Effector memory CD8-positive, alpha-beta T cell (primary cell): Measurements from ENCODE around the gene SNRPA.

Source experiments
- ATAC-seq: fragments of 150-1000 bp; cut with Tn5 transposase; replicated peaks from 2 replicates; pipeline ENCODE4 v1.10.0; 2021; ENCODE audit warnings: mild to moderate bottlenecking, moderate library complexity
- DNase-seq, 3 experiments: peaks; one replicate each; pipeline ENCODE4 v3.0.0; 2021
- H3K27ac Mint-ChIP-seq, 2 donors: one replicate each; pipeline ENCODE4 v1.8.0; 2022; ENCODE audit warnings: mild to moderate bottlenecking in 2 of 2, mixed read lengths in 2 of 2, moderate library complexity in 2 of 2
- H3K27me3 Mint-ChIP-seq, 2 donors: one replicate each; pipeline ENCODE4 v1.8.0; 2022; ENCODE audit warnings: mixed read lengths in 2 of 2
- H3K36me3 Mint-ChIP-seq: one replicate; pipeline ENCODE4 v1.8.0; 2022; ENCODE audit warnings: mild to moderate bottlenecking, moderate library complexity, mixed read lengths; ENCODE audit not compliant: insufficient read depth
- H3K4me1 Mint-ChIP-seq, 2 donors: one replicate each; pipeline ENCODE4 v1.8.0; 2022; ENCODE audit warnings: low read depth in 2 of 2, mixed read lengths in 2 of 2
- H3K4me3 Mint-ChIP-seq, 2 donors: one replicate each; pipeline ENCODE4 v1.8.0; 2022; ENCODE audit warnings: mild to moderate bottlenecking in 2 of 2, mixed read lengths in 2 of 2, moderate library complexity in 2 of 2
- H3K9me3 Mint-ChIP-seq, 2 donors: one replicate each; pipeline ENCODE4 v1.8.0; 2022; ENCODE audit warnings: mixed read lengths in 2 of 2

Gene SNRPA

GRCh38 chr19:40799558-40800338 is 48.7 kb downstream of the SNRPA start:
- no peak for DNase-seq
- ATAC-seq: no peak
- no peaks in the 10 kb centered on the region for H3K27me3 Mint-ChIP-seq
- H3K36me3 Mint-ChIP-seq: peaks cover 56% of the 10 kb centered on the region
- H3K4me1 Mint-ChIP-seq: peaks cover 57 to 58% of the 10 kb centered on the region in 2 donors
- no peaks in the 10 kb centered on the region for H3K9me3 Mint-ChIP-seq
- H3K4me3 Mint-ChIP-seq: peak overlapping the region; percentile 98 to 100
- H3K27ac Mint-ChIP-seq: peak overlapping the region; percentile 100

- Mint-ChIP-seq H3K27ac (peak overlapping the region; percentile 100), H3K4me3 (peak overlapping the region; percentile 98 to 100), H3K9me3 (no peaks in the 10 kb centered on the region), H3K36me3 (peaks cover 61% of the 10 kb centered on the region), H3K27me3 (no peaks in the 10 kb centered on the region), H3K4me1 (peaks cover 64 to 65% of the 10 kb centered on the region in 2 donors)
- ATAC-seq: no peak
- no peak for DNase-seq
These were observed 49.5 kb downstream of the SNRPA start for GRCh38 chr19:40800339-40800996.

GRCh38 chr19:40800997-40801377 is 50.0 kb downstream of the SNRPA start:
- no peak for ATAC-seq
- Mint-ChIP-seq H3K4me1 (peaks cover 66 to 70% of the 10 kb centered on the region in 2 donors), H3K36me3 (peaks cover 66% of the 10 kb centered on the region), H3K4me3 (peak overlapping the region; percentile 98 to 100), H3K9me3 (no peaks in the 10 kb centered on the region), H3K27ac (peak overlapping the region; percentile 100), H3K27me3 (no peaks in the 10 kb centered on the region)
- no peak for DNase-seq

- peaks cover 71 to 76% of the 10 kb centered on the region in 2 donors for H3K4me1 Mint-ChIP-seq
These were observed 50.7 kb downstream of the SNRPA start for GRCh38 chr19:40801426-40802299.

GRCh38 chr19:40802300-40803169 is 51.5 kb downstream of the SNRPA start:
- H3K27ac Mint-ChIP-seq: peak overlapping the region; percentile 88 to 100
- no peak for DNase-seq
- peak overlapping the region; percentile 98 to 100 for H3K4me3 Mint-ChIP-seq
- no peaks in the 10 kb centered on the region for H3K27me3 Mint-ChIP-seq
- H3K36me3 Mint-ChIP-seq: peaks cover 81% of the 10 kb centered on the region
- peaks cover 78 to 82% of the 10 kb centered on the region in 2 donors for H3K4me1 Mint-ChIP-seq
- no peak for ATAC-seq
- no peaks in the 10 kb centered on the region for H3K9me3 Mint-ChIP-seq

More at GRCh38 chr19:40801426-40802299, 50.7 kb downstream of the SNRPA start:
- no peaks in the 10 kb centered on the region for H3K27me3 Mint-ChIP-seq
- H3K36me3 Mint-ChIP-seq: peaks cover 73% of the 10 kb centered on the region
- DNase-seq (no peak), ATAC-seq (no peak)
- H3K27ac Mint-ChIP-seq: peak overlapping the region; percentile 88 to 100
- H3K9me3 Mint-ChIP-seq: no peaks in the 10 kb centered on the region
- peak overlapping the region; percentile 98 to 100 for H3K4me3 Mint-ChIP-seq

GRCh38 chr19:40803170-40803856 is 52.3 kb downstream of the SNRPA start:
- H3K36me3 Mint-ChIP-seq: peaks cover 85% of the 10 kb centered on the region
- peaks cover 80 to 82% of the 10 kb centered on the region in 2 donors for H3K4me1 Mint-ChIP-seq
- H3K27ac Mint-ChIP-seq: peak overlapping the region; percentile 88 to 100
- H3K9me3 Mint-ChIP-seq: no peaks in the 10 kb centered on the region
- no peak for DNase-seq
- H3K4me3 Mint-ChIP-seq: peak overlapping the region; percentile 98 to 100
- H3K27me3 Mint-ChIP-seq: no peaks in the 10 kb centered on the region
- ATAC-seq: no peak

- DNase-seq: peak; percentile 64 to 73 (median 64)
- H3K4me3 Mint-ChIP-seq: peak overlapping the region; percentile 98 to 100
- peaks cover 77 to 80% of the 10 kb centered on the region in 2 donors for H3K4me1 Mint-ChIP-seq
These were observed 53.1 kb downstream of the SNRPA start for GRCh38 chr19:40803857-40804782.

GRCh38 chr19:40804783-40805242 is 53.8 kb downstream of the SNRPA start:
- peaks cover 91% of the 10 kb centered on the region for H3K36me3 Mint-ChIP-seq

More at GRCh38 chr19:40803857-40804782, 53.1 kb downstream of the SNRPA start:
- H3K36me3 Mint-ChIP-seq: peaks cover 86% of the 10 kb centered on the region
- no peaks in the 10 kb centered on the region for H3K9me3 Mint-ChIP-seq
- no peaks in the 10 kb centered on the region for H3K27me3 Mint-ChIP-seq
- peak; percentile 56 for ATAC-seq
- H3K27ac Mint-ChIP-seq: peak overlapping the region; percentile 88 to 100

GRCh38 chr19:40805258-40805868 is 54.4 kb downstream of the SNRPA start:
- no peak for DNase-seq
- H3K9me3 Mint-ChIP-seq: no peaks in the 10 kb centered on the region
- no peak for ATAC-seq

More at GRCh38 chr19:40804783-40805242, 53.8 kb downstream of the SNRPA start:
- ATAC-seq: no peak
- peak overlapping the region; percentile 88 to 100 for H3K27ac Mint-ChIP-seq
- H3K4me1 Mint-ChIP-seq: peaks cover 77 to 79% of the 10 kb centered on the region in 2 donors
- peak overlapping the region; percentile 98 to 100 for H3K4me3 Mint-ChIP-seq
- no peak for DNase-seq
- H3K27me3 Mint-ChIP-seq: no peaks in the 10 kb centered on the region
- H3K9me3 Mint-ChIP-seq: no peaks in the 10 kb centered on the region

GRCh38 chr19:40806423-40807146 is 55.6 kb downstream of the SNRPA start:
- Mint-ChIP-seq H3K27me3 (no peaks in the 10 kb centered on the region), H3K4me1 (peaks cover 76 to 81% of the 10 kb centered on the region in 2 donors), H3K9me3 (no peaks in the 10 kb centered on the region), H3K27ac (peak overlapping the region; percentile 88 to 100), H3K36me3 (peaks cover 86% of the 10 kb centered on the region), H3K4me3 (peak overlapping the region; percentile 98 to 100)
- ATAC-seq (peak; percentile 60), DNase-seq (peak; percentile 74 to 79 (median 77))

More at GRCh38 chr19:40805258-40805868, 54.4 kb downstream of the SNRPA start:
- peak overlapping the region; percentile 98 to 100 for H3K4me3 Mint-ChIP-seq
- H3K27ac Mint-ChIP-seq: peak overlapping the region; percentile 88 to 100
- H3K36me3 Mint-ChIP-seq: peaks cover 87% of the 10 kb centered on the region
- no peaks in the 10 kb centered on the region for H3K27me3 Mint-ChIP-seq
- H3K4me1 Mint-ChIP-seq: peaks cover 76 to 77% of the 10 kb centered on the region in 2 donors
